Aorta (tissue), 5 donors: ENCODE measurements around the gene IQGAP3. TPM values are rescaled to one million over a fixed set of nuclear protein-coding genes. Genes with fewer than 3 reads are reported as not detected.

ENCODE experiments used
- ATAC-seq: fragments of 200-7000 bp; cut with Tn5 transposase; one replicate; pipeline ENCODE4 v1.9.1; 2022; ENCODE audit warnings: moderate library complexity; ENCODE audit not compliant: low FRiP score
- DNase-seq, 2 donors: peaks; one replicate each; pipeline ENCODE4 v3.0.0-alpha.2; 2020
- H3K27ac ChIP-seq, 2 donors: one replicate each; pipeline ENCODE4 v1.5.1; 2013; ENCODE audit warnings: low read length in 2 of 2, mild to moderate bottlenecking in 2 of 2, moderate library complexity in 2 of 2, control low read depth in 1 of 2, inconsistent platforms in 1 of 2, low read depth in 1 of 2
- H3K27me3 ChIP-seq, 2 donors: one replicate each; pipeline ENCODE4 v1.6.1; 2013; ENCODE audit warnings: control low read depth in 1 of 2, low read length in 1 of 2, mild to moderate bottlenecking in 1 of 2, moderate library complexity in 1 of 2; ENCODE audit not compliant: insufficient read depth in 2 of 2, control insufficient read depth in 1 of 2
- H3K36me3 ChIP-seq, 2 donors: one replicate each; pipeline ENCODE4 v1.6.1; 2013; ENCODE audit warnings: control low read depth in 1 of 2, low read length in 1 of 2, mild to moderate bottlenecking in 1 of 2; ENCODE audit not compliant: insufficient read depth in 2 of 2, control insufficient read depth in 1 of 2
- H3K4me1 ChIP-seq, 2 donors: one replicate each; pipeline ENCODE4 v1.6.1; 2013; ENCODE audit warnings: low read length in 2 of 2, control low read depth in 1 of 2, mild to moderate bottlenecking in 1 of 2, moderate library complexity in 1 of 2; ENCODE audit not compliant: insufficient read depth in 2 of 2, control insufficient read depth in 1 of 2
- H3K4me3 ChIP-seq, 2 donors: one replicate each; pipeline ENCODE4 v1.5.1; 2013; ENCODE audit warnings: low read length in 2 of 2, control low read depth in 1 of 2, mild to moderate bottlenecking in 1 of 2
- H3K9me3 ChIP-seq: one replicate; pipeline ENCODE4 v1.6.1; 2013; ENCODE audit warnings: mild to moderate bottlenecking, low read length; ENCODE audit not compliant: control insufficient read depth
- WGBS, 2 donors: extraction: QIAGEN DNeasy Blood & Tissue Kit; methylation state at CpG; one replicate each; pipeline ENCODE4 v1.1.7; 2013; 5-methylcytosine and 5-hydroxymethylcytosine counted together
- intact Hi-C, 2 donors: fragments of 100-400 bp; cut with DNase I; formaldehyde crosslinking; loops; one replicate each; pipeline versions ENCODE4 v1.14.2 to v1.15.0; 2022
- polyA plus RNA-seq, 2 donors: library from polyadenylated mRNA; stranded (reverse); fragments of 200-250 nt; gene quantifications; one replicate each; pipeline ENCODE4 v1.2.3, GENCODE V29; 2013
- total RNA-seq, 2 donors: library from RNA; stranded (reverse); fragmentation: NEBNext Ultra II Directional; extraction: Animal tissue kit (Norgen Biotek cat#: 25700); gene quantifications; one replicate each; pipeline ENCODE4 v1.2.1, GENCODE V29; 2021
- donor health status: healthy with polysubstance abuse.
- donor health status: Bipolar disorder and iron deficiency.
- donor health status: DM: no; HTN: no; CAD: no.
- donor health status: DM: no; HTN: no; CAD: no.
- donor health status: DM: yes; HTN: yes; CAD: no.

IQGAP3 gene
- total and polyA plus RNA-seq, 4 donors: 0.10 to 2.3 (median 0.48) TPM

- Histone ChIP-seq H3K36me3 (no peaks in the 10 kb centered on the region), H3K4me3 (no peak overlapping the region), H3K4me1 (no peaks in the 10 kb centered on the region), H3K27ac (no peak overlapping the region), H3K9me3 (no peaks in the 10 kb centered on the region), H3K27me3 (no peaks in the 10 kb centered on the region)
- intact Hi-C loops: no loop called here
- DNase-seq (no peak), ATAC-seq (no peak)
- WGBS, 2 donors: 93 to 97% methylated on average over 12 of the region's 12 CpGs
Observed at GRCh38 chr1:156534424-156535060, 37.8 kb downstream of the IQGAP3 start.

DNA sequence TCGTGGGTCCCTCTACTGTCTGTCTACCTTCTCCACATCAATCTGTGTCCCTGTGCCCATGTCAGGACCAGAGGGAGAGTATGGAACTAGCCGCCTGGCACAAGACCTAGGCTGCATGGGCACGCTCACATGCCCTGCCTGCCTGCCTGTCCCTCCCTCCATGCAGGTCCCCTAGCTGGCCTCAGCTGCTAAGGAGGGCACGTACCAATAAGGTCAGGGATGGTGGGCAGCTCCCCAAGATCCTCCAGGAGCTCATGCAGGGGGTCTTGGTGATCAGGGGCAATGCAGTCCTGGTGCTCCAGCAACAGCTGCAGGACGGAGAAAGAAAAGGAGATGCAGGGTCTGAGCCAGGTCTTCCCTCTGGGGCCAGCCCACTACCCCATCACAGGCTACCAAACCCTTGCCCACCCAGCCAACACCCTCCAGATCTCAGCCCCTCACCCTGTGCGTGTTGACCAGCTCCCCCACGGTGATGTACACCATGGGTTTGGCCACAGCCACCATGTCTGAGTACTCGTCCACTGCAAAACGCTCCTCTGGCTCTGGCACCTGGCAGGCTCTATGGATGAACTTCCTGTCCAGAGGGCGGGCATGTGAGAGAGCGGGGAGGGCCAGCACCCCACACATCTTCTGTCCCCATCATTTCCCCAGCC, 38.7 kb downstream of the IQGAP3 start:
- DNase-seq (no peak), ATAC-seq (no peak)
- no peaks in the 10 kb centered on the region for H3K27me3 ChIP-seq
- H3K4me1 ChIP-seq: no peaks in the 10 kb centered on the region
- 82 to 87% methylated on average over 11 of the region's 11 CpGs for WGBS, 2 donors
- H3K27ac ChIP-seq: no peak overlapping the region
- intact Hi-C loops: no loop called here
- no peaks in the 10 kb centered on the region for H3K9me3 ChIP-seq
- no peaks in the 10 kb centered on the region for H3K36me3 ChIP-seq
- no peak overlapping the region for H3K4me3 ChIP-seq

DNA sequence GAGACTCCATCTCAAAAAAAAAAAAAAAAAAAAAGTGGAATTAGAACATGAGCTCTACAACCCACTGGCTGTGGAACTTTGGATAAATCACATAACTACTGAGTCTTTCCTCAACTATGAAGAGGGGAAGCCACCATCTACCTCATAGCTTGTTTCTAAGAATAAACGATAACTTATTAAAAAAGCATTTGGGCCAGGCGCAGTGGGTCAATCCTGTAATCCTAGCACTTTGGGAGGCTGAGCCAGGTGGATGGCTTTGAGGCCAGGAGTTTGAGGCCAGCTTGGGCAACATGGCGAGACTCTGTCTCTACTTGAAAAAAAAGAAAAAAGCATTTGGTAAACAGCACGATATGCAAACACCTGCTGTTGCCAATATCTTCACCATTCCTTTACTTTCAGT, 40.0 kb downstream of the IQGAP3 start:
- Histone ChIP-seq H3K36me3 (no peaks in the 10 kb centered on the region), H3K4me1 (no peaks in the 10 kb centered on the region), H3K27ac (no peak overlapping the region), H3K9me3 (no peaks in the 10 kb centered on the region), H3K4me3 (no peak overlapping the region), H3K27me3 (no peaks in the 10 kb centered on the region)
- ATAC-seq: no peak
- no peak for DNase-seq
- 93 to 96% methylated on average over 4 of the region's 4 CpGs for WGBS, 2 donors
- intact Hi-C loops: no loop called here

GRCh38 chr1:156530006-156530405, 42.4 kb downstream of the IQGAP3 start:
- Histone ChIP-seq H3K36me3 (no peaks in the 10 kb centered on the region), H3K4me1 (no peaks in the 10 kb centered on the region), H3K27ac (no peak overlapping the region), H3K27me3 (no peaks in the 10 kb centered on the region), H3K9me3 (no peaks in the 10 kb centered on the region), H3K4me3 (no peak overlapping the region)
- ATAC-seq (no peak), DNase-seq (no peak)
- WGBS, 2 donors: 96 to 97% methylated on average over 18 of the region's 18 CpGs
- intact Hi-C loops: no loop called here

GRCh38 chr1:156528875-156529425, 43.4 kb downstream of the IQGAP3 start:
- intact Hi-C loops: no loop called here
- whole genome bisulfite sequencing, 2 donors: 84 to 92% methylated on average over 8 of the region's 8 CpGs
- H3K27me3 ChIP-seq: no peaks in the 10 kb centered on the region

DNA sequence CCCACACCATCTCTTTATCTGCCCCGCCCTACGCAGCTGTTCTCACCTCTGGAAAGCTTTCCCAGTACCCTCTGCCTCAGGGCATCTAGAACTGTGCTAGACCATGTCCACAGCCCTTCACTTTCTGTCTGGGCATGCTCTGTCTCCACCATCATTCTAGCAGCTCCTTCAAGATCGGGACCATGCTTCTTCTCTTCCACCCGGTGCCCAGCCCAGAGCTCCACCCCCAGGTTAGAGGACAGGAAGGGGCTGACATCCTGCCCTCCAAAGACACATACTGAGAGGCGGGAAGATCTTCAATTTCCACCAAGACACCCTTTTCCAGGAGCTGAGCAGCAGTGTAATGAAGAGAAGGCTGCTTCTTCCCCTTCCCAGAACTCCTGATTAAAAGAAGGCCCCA, 44.1 kb downstream of the IQGAP3 start:
- no peak for ATAC-seq
- intact Hi-C loops: no loop called here

More at GRCh38 chr1:156528875-156529425, 43.4 kb downstream of the IQGAP3 start:
- Histone ChIP-seq H3K4me3 (no peak overlapping the region), H3K4me1 (no peaks in the 10 kb centered on the region), H3K36me3 (no peaks in the 10 kb centered on the region), H3K27ac (no peak overlapping the region), H3K9me3 (no peaks in the 10 kb centered on the region)
- DNase-seq (no peak), ATAC-seq (no peak)

GRCh38 chr1:156527584-156527983, 44.8 kb downstream of the IQGAP3 start:
- intact Hi-C loops: no loop called here
- Histone ChIP-seq H3K4me1 (no peaks in the 10 kb centered on the region), H3K36me3 (no peaks in the 10 kb centered on the region), H3K9me3 (no peaks in the 10 kb centered on the region), H3K27ac (no peak overlapping the region), H3K27me3 (no peaks in the 10 kb centered on the region), H3K4me3 (no peak overlapping the region)
- ATAC-seq: no peak
- DNase-seq: no peak
- 94 to 100% methylated on average over 2 of the region's 2 CpGs for WGBS, 2 donors

More for the DNA sequence above, 44.1 kb downstream of the IQGAP3 start:
- no peak for DNase-seq
- Histone ChIP-seq H3K27me3 (no peaks in the 10 kb centered on the region), H3K36me3 (no peaks in the 10 kb centered on the region), H3K27ac (no peak overlapping the region), H3K4me3 (no peak overlapping the region), H3K4me1 (no peaks in the 10 kb centered on the region), H3K9me3 (no peaks in the 10 kb centered on the region)
- 89 to 94% methylated on average over 5 of the region's 5 CpGs for whole genome bisulfite sequencing, 2 donors

DNA sequence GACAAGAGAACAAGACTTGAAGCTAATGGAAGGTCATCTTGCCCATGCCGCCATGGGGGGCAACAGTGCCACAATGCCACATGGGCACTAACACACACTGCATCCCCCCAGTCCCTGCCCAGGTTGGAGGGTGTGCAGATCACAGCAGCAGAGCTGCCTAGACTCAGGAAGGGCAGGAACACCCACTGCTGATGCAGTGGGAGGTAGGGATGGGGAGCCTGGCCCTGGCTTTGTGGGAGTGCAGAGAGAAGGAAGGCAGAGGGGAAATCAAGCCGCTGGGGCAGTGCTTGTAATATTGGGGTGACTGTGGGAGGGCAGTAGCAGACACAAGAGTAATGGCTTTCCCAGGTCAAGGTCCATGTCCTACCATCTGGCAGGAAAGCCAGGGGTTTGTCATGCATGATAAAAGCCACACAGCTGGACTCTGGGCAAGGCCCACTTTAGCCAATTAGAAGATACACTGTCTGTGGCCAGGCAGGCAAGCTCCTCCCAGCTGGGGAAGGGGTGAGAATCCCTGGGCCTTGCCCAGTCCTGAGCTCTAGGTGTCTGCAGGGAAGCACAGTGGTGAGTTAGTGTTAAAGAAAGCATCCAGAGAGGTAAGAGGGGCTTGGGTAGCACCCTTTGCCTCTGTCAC, 46.4 kb downstream of the IQGAP3 start:
- Histone ChIP-seq H3K4me3 (no peak overlapping the region), H3K27ac (no peak overlapping the region), H3K36me3 (no peaks in the 10 kb centered on the region), H3K4me1 (no peaks in the 10 kb centered on the region), H3K9me3 (no peaks in the 10 kb centered on the region), H3K27me3 (no peaks in the 10 kb centered on the region)
- WGBS, 2 donors: 88 to 89% methylated on average over 2 of the region's 2 CpGs
- DNase-seq (no peak), ATAC-seq (no peak)
- intact Hi-C loops: no loop called here
